ENCODE results near the gene GCSAML. TPM values are rescaled to one million over a fixed set of nuclear protein-coding genes. Genes with fewer than 3 reads are reported as not detected.
"Not testable (repeated sequence)": the region's sequence is repeated elsewhere in the genome, so short reads cannot be mapped to it uniquely, and the experiment has no call there.

The GCSAML gene
- total RNA-seq: not detected in 2 replicates

DNA sequence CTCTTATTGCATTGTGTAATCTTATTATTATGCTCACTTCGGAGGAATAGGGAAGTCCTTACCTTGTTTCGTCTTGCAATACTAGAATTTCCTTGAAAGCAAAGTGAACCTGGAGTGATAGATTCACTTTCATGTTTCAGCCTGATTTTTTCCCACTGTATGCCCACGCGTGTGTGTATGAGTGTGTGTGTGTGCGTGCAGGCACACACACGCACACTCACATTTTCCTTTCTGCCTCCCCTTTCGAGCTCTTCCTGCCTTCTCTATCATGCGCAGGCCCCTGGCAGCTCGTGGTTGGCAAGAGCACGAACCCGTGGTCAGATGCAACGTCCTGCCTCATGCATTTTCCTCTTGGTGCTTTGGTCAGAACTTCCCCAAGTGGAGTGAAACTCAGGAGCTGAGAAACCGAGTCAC lies at the start of gene GCSAML:
TSS of gene GCSAML (plus strand) at position 366 of the 414 bp plus-strand sequence. CDS start 58 bp downstream, outside the sequence.
- no peak for DNase-seq (ENCODE audit: extremely low read depth, low read depth, low spot score)

- no peak for DNase-seq (ENCODE audit: extremely low read depth, low read depth, low spot score)
These were observed 48.1 kb upstream of the GCSAML start for GRCh38 chr1:247500865-247501264.

DNA sequence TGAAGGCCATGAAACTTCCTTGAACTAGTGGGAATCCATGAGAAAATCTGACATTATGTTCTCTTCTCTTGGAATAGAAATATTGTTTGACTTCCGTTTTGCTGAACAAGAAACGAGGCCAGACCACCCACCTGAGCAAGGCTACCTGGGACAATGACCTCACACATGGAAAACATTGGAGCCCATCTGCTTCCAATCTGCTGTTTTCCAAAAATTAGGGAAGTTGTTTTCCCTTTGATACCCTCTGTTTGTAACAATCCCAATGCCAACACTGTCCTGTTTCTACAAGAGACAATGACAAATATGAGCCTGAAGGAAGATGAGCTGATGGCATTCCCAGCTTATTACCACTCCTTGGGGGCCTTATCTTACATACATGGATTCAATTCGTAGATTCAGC lies 42.1 kb upstream of the GCSAML start:
- DNase-seq (ENCODE audit: extremely low read depth, low read depth, low spot score): no peak

DNA sequence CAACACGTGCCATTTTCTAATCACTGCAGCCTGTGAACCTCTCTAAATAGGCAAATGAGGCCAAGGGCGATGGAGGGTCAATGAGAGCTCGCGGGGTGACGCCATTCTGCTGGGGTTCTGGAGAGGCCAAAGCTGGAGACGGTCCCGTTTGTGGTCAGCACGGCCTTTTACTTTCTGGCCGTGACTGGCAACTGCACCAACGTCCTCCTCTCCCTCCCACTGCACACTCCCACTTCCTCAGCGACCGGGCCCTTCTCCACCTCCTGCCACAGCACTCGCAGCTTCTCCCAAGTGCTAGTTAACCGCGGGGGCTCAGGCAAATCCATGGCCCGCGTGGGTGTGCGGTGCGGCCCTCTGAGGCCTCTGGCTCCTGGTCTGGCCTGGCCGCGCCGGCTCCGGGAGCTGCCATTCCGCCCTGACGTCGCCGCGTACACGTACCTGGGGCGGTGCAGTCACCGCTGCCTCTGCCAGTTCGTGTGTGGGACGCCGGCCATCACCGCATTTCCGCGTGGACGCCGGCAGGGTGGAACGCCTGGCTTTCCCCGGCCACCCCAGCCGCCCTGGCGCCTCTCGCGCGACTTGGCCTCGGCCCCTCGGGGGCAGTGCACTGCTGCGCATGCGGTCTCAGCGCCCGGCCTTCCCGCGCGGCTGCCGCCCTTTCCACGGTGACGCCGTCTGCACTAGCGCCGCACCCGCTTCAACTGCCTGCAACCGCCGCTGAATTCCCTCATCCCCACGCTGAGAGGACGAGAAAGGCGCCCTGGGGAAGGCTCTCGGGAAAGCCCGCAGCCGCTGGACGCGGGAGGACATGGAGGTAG lies 30.9 kb upstream of the GCSAML start:
- no peak for DNase-seq (ENCODE audit: extremely low read depth, low read depth, low spot score)

DNA sequence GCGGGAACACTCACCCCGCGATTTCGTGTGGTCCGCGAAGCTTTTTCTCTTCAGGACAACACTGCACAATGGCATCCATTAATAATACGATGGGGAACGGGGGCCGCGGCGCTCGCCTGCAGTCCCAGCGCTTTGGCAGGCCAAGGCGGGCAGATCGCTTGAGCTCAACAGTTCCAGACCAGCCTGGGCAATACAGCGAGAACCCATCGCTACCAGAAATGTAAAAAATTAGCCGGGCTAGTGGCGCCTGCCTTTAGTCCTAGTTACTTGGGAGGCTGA lies 30.4 kb upstream of the GCSAML start:
- no peak for DNase-seq (ENCODE audit: extremely low read depth, low read depth, low spot score)

DNA sequence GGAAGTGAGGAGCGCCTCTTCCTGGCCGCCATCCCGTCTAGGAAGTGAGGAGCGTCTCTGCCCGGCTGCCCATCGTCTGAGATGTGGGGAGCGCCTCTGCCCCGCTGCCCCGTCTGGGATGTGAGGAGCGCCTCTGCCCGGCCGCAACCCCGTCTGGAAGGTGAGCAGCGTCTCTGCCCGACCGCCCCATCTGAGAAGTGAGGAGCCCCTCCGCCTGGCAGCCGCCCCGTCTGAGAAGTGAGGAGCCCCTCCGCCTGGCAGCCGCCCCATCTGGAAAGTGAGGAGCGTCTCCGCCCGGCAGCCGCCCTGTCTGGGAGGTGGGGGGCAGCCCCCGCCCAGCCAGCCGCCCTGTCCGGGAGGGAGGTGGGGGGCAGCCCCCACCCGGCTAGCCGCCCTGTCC lies 27.0 kb upstream of the GCSAML start:
- not testable (repeated sequence) for DNase-seq (ENCODE audit: extremely low read depth, low read depth, low spot score)

GRCh38 chr1:247528812-247529474 lies 20.0 kb upstream of the GCSAML start:
- DNase-seq (ENCODE audit: extremely low read depth, low read depth, low spot score): no peak

- no peak for DNase-seq (ENCODE audit: extremely low read depth, low read depth, low spot score)
These were observed 19.1 kb upstream of the GCSAML start for GRCh38 chr1:247529771-247530355.

DNA sequence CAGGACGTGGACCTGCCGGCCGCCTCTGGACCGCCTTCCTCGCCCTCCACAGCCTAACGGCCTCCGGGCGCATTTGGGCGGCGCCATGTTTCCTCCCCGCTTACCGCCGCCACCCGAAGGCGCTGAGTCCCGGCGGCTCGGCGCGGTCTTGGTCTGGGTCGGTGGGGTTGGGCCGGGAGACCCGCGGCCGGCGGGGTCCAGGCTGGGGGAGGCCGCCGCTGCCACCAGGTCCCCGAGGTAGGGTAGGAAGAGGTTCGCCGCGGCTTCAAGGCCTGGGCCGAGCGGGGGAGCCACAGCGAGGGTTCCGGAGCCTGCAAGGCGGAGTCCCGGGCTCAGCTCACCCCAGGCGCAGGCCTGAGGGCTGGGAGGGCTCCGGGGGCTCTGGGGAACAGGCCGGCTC lies 18.1 kb upstream of the GCSAML start:
- no peak for DNase-seq (ENCODE audit: extremely low read depth, low read depth, low spot score)

- DNase-seq (ENCODE audit: extremely low read depth, low read depth, low spot score): no peak
These were observed 17.0 kb upstream of the GCSAML start for GRCh38 chr1:247531937-247532336.

DNA sequence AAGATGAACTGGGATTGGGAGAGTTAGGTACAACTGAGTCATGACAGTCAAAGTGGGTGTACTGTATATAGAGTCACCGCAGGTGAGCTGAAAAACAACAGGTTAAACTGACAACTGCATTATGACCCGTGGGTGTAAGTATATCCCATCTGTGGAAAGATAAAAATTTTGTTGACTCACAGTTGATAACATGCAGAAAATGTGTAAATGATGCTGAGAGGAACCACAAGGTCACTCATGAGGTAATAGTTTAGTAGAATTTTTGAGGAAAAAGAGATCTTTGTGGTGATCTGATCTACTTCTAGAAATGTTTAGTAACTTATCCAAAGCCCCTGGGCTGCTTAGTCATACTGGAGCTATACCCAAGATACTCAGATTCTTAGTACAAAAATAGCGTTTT lies 13.5 kb upstream of the GCSAML start:
- DNase-seq (ENCODE audit: extremely low read depth, low read depth, low spot score): no peak

DNA sequence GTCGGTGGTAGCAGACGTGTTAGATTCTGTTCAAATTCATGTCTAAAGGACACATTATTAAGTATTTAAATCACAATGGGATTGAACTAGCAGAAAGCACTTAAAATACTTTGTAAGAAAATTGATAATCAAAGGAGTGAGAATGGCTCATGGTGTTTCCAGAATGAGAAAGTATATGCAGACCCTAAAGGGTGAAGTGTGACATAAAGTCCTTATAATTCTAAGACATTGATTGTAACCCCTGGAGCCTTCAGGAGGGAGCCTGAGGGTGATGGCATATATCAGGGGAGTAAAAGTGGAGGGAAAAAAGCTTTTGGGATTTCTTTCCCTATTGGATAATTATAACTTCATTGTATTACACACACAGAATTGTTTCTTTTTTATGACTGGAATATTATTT lies 12.6 kb upstream of the GCSAML start, which contains the start of gene OR2C3:
TSS of gene OR2C3 (minus strand) at position 101 of the 400 bp plus-strand sequence. CDS start 3,929 bp downstream, outside the sequence.
- DNase-seq (ENCODE audit: extremely low read depth, low read depth, low spot score): no peak

DNA sequence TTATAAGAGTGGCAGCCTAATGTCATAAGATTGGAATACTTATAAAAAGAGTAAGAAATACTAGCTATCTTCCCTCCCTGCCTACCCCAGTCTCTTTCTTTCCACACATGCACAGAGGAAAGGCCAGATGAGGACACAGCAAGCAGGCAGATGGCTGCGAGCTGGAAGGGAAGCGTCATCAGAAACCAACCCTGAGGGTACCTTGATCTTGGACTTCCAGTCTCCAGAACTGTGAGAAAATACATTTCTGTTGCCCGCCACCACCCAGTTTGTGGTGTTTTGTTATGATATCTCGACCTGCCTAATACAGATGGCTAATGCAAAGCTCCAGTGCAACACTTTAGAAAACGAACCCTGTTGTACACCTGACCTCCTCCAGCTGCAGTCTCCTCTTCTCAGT lies 10.4 kb upstream of the GCSAML start:
- DNase-seq (ENCODE audit: extremely low read depth, low read depth, low spot score): no peak

DNA sequence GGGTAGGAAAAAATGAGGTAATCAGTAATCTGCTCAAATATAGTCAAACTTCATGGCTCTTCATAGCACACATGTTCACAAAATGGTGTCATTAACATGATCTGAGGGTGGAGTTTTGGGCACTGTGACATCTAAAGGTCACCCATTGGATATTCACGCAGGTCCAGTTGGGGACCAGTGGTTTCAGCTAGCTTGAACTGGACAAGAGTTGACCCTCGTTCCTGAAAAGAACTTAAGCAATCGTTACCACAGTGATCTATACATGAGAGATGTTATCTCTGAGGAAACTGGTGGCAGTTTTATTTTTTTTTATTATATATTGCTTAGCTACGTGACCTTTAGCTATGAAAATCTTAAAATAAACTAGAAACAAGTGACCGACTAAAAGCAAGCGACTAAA lies 9.7 kb upstream of the GCSAML start:
- no peak for DNase-seq (ENCODE audit: extremely low read depth, low read depth, low spot score)

GRCh38 chr1:247540581-247540980 lies 8.4 kb upstream of the GCSAML start:
- DNase-seq (ENCODE audit: extremely low read depth, low read depth, low spot score): no peak

GRCh38 chr1:247542811-247543210 lies 6.1 kb upstream of the GCSAML start:
- no peak for DNase-seq (ENCODE audit: extremely low read depth, low read depth, low spot score)

DNA sequence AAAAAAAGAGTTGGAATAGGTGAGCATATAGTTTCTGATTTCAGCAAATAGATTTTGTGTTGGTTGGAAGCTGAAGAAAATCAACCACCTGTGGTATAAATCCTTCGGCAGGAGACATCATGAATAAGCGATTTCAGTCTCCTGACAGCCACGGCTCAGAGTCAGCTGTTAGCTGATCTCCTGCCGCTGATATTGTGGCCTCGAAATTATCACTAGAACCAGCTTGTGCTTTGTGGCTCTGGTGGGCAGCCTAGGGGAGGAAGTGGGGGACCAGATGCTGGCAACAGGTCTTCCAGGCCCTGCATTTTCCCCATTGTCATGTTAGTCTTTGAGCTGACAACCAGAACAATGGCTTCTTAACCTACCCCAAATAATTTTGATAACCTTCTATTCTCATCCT lies 842 bp upstream of the GCSAML start:
- DNase-seq (ENCODE audit: extremely low read depth, low read depth, low spot score): no peak

DNA sequence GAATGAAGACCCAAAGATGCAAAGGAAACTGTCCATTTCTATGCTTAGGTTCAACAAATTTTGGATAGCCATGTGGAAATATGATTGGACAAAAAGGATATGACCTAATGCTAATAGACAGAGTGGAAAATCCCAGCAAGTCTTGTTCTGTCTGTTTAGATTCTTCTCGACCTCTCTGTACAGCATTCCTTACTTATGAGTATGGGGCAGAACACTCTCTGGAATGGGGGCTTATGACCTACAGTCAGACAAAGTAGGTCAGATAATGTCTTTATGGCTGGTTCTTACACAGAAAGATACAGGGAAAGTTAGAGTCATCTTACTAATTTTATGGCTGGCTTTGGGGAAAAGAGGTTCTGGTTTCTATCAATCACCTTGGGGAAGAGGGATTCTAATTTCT lies 2.8 kb downstream of the GCSAML start:
- DNase-seq (ENCODE audit: extremely low read depth, low read depth, low spot score): no peak

DNA sequence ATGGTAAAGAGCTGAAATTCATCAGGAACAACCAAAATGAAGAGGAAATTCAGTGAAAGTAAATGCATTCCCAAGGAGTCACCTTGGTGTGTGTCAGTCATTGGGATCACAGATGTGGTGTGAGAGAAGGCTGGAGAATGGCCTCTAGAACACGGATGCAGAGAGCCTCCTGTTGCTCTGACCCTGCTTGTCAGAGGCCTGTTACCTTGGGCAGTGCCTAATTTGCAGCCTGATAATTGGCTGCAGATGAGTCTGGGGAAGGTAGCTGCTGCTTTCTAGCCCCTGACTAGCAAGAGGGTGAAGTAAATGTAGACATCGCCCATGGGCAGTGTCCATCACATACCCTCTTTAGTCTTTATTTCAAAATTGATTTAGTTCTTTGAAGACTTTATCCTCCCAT lies 3.3 kb downstream of the GCSAML start:
- DNase-seq (ENCODE audit: extremely low read depth, low read depth, low spot score): no peak

GRCh38 chr1:247557926-247558674 lies 9.2 kb downstream of the GCSAML start:
- no peak for DNase-seq (ENCODE audit: extremely low read depth, low read depth, low spot score)

- DNase-seq (ENCODE audit: extremely low read depth, low read depth, low spot score): no peak
These were observed 12.8 kb downstream of the GCSAML start for GRCh38 chr1:247561711-247562110.
